T-helper 2 cell treated with Interferon-gamma antibody and Interleukin-4, amounts not matched to agents 5 μg/mL and 100 μg/mL, for 36 hours (primary cell): ENCODE data around the gene VIPR2.
A peak's percentile ranks its signal among the peaks of the same experiment; 100 is the strongest.

Experiments
- DNase-seq: peaks from one replicate; pipeline ENCODE4 v3.0.0; 2021; ENCODE audit warnings: low spot score
- H3K27ac Mint-ChIP-seq: one replicate; pipeline ENCODE4 v1.8.0; 2021; ENCODE audit warnings: mild to moderate bottlenecking, mixed read lengths
- H3K27me3 Mint-ChIP-seq: one replicate; pipeline ENCODE4 v1.8.0; 2021; ENCODE audit warnings: low read depth, mixed read lengths
- H3K36me3 Mint-ChIP-seq: one replicate; pipeline ENCODE4 v1.8.0; 2021; ENCODE audit warnings: low read depth, mixed read lengths
- H3K4me1 Mint-ChIP-seq: one replicate; pipeline ENCODE4 v1.8.0; 2021; ENCODE audit warnings: low read depth, mixed read lengths
- H3K4me3 Mint-ChIP-seq: one replicate; pipeline ENCODE4 v1.8.0; 2022; ENCODE audit warnings: mild to moderate bottlenecking, moderate library complexity, mixed read lengths
- H3K9me3 Mint-ChIP-seq: one replicate; pipeline ENCODE4 v1.8.0; 2021; ENCODE audit warnings: mixed read lengths

The VIPR2 gene

DNA sequence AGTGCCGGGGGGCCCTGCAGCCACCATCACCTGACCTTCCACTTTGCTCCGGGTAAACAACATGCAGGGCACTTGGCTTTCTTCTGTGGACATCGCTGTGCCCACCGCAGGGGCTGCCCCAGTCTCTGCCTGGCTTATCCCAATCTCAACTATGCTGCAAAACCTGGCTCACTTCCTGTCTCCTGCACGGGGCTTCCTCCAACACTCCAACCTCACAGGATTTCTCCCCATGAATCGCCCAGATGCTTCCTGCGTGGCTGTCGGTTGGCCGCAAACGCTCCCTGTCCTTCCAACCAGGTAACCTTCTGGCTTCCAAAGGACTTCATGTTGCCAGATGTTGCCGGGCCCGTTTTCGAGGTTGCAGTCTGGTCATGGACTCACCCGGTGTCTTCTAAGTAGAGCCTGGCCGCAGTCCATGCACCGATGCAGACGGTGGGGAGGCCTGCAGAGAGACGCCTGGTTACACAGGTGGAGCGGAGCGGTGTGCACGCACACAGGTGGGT, 109.0 kb downstream of the VIPR2 start:
- no peak overlapping the region for H3K4me3 Mint-ChIP-seq
- peaks cover 10% of the 10 kb centered on the region for H3K27me3 Mint-ChIP-seq
- peaks cover 5% of the 10 kb centered on the region for H3K4me1 Mint-ChIP-seq
- H3K36me3 Mint-ChIP-seq, result no peaks in the 10 kb centered on the region
- DNase-seq, result no peak
- H3K9me3 Mint-ChIP-seq, result no peaks in the 10 kb centered on the region
- H3K27ac Mint-ChIP-seq, result no peak overlapping the region

DNA sequence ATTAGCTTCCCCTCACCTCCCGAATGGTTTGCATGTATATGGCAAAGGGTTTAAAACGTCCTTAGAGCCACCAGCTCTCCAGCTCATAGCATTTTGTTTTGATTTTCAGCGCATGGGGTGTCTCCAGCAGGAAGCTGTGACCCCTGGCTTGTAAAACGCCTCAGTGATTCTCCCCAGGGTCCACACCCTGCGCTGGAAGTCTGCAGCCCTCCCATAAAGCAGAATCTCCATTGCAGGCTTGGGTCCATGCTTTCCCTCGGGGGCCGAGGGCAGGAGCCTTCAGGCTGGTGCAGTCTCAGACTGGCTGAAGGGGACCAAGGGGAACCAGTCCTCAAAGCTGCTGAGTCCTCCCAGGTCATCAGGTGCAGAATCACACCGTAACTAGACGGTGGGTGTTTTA, 109.7 kb downstream of the VIPR2 start:
- H3K4me1 Mint-ChIP-seq, result peaks cover 5% of the 10 kb centered on the region
- no peak for DNase-seq
- no peak overlapping the region for H3K27ac Mint-ChIP-seq
- no peaks in the 10 kb centered on the region for H3K9me3 Mint-ChIP-seq
- peaks cover 10% of the 10 kb centered on the region for H3K27me3 Mint-ChIP-seq
- H3K4me3 Mint-ChIP-seq, result no peak overlapping the region
- H3K36me3 Mint-ChIP-seq, result no peaks in the 10 kb centered on the region

DNA sequence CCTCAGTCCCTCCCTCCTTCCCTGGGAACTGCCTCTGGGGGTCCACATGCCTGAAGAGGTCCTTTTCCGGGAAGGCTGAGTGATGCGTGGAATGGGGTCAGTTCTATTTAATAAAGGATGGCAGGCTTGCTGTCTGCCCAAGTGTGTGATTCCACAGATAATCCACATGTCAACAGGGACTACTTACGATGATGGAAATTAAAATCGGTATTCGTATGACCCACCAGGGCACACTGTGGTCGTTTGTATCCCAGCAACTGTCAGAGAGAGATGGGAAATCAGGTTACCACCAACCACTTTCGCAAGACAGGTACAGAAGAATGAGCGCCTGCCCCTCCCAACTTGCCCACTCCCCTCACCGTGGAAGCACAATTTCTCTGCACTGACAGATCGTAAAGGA, 110.3 kb downstream of the VIPR2 start:
- Mint-ChIP-seq H3K4me3 (no peak overlapping the region), H3K27me3 (peaks cover 10% of the 10 kb centered on the region), H3K4me1 (peaks cover 5% of the 10 kb centered on the region), H3K9me3 (no peaks in the 10 kb centered on the region), H3K36me3 (no peaks in the 10 kb centered on the region), H3K27ac (no peak overlapping the region)
- DNase-seq, result no peak

DNA sequence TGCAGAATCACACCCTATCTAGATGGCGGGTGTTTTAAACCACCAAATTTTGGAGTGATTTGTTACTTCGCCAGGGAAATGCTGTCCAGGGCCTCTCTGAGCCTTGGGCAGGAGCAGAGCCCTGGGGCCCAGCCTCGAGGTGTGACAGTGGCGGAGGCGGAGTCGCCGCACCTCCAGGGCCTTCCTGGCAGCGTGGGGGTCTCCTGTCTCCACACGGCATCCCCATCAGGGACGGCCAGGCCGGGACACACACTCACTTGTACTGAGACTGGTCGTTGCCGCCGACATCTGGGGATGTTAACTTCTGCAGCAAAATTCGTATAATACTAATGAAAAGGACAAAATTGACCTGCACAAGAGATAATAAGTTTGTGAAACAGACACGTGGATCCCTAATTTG, 110.7 kb downstream of the VIPR2 start:
- H3K9me3 Mint-ChIP-seq, result no peaks in the 10 kb centered on the region
- H3K27ac Mint-ChIP-seq, result no peak overlapping the region
- DNase-seq, result no peak
- H3K4me3 Mint-ChIP-seq, result no peak overlapping the region
- H3K4me1 Mint-ChIP-seq, result peaks cover 5% of the 10 kb centered on the region
- peaks cover 10% of the 10 kb centered on the region for H3K27me3 Mint-ChIP-seq
- no peaks in the 10 kb centered on the region for H3K36me3 Mint-ChIP-seq

DNA sequence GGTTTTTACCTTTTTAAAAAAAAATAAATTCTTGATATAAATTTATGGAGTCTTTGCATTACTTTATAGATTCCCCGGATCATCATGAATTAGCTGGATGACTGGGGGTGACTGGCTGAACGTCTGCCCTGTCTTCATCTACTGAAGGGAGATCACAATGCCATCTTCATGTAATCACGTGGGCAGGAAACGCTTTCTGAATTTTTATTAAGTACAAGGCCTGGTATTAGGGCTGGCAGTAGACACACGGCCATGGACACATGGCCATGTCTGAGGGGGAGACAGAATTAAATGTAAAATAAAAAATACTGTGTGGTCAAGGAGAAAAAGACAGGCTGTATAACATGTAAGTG, 111.2 kb downstream of the VIPR2 start:
- no peak overlapping the region for H3K27ac Mint-ChIP-seq
- H3K4me1 Mint-ChIP-seq, result peaks cover 2% of the 10 kb centered on the region
- H3K4me3 Mint-ChIP-seq, result no peak overlapping the region
- DNase-seq, result no peak
- no peaks in the 10 kb centered on the region for H3K9me3 Mint-ChIP-seq
- no peaks in the 10 kb centered on the region for H3K36me3 Mint-ChIP-seq
- peaks cover 10% of the 10 kb centered on the region for H3K27me3 Mint-ChIP-seq

DNA sequence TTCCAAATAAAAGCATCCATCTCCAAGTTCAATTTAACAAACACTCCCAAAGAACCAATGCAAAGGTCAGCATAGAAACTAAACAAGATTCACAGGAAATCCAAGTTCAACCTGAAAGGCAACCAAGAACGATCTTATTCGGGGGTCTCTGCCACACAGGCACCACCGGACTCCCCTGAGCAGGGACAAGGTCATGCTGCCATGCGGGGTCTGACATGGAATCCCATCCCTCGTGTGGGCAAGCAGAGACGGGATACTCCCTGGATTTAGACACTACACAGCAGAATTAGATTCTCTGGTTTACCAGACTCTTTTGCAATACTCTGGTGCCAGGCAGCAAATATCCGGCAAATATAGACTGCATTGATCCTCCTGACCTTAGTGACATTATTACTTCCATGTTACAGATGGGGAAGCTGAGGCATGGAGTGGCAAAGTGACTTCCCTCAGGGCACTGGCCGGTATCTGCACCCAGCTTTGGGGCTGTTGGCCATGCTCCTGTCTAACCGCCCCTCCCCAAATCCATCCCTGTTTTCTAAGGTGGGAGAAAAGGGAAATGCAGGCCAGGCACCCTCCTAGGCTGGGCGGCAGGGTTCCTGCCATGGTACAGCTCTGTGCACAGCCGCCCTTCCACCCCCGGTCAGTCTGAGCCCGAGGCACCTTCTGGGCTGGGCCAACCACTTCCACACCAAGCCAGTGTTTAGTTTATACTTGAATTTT, 111.8 kb downstream of the VIPR2 start:
- Mint-ChIP-seq H3K27ac (no peak overlapping the region), H3K9me3 (no peaks in the 10 kb centered on the region), H3K36me3 (no peaks in the 10 kb centered on the region), H3K4me1 (no peaks in the 10 kb centered on the region), H3K27me3 (peaks cover 11% of the 10 kb centered on the region), H3K4me3 (no peak overlapping the region)
- DNase-seq, result no peak

DNA sequence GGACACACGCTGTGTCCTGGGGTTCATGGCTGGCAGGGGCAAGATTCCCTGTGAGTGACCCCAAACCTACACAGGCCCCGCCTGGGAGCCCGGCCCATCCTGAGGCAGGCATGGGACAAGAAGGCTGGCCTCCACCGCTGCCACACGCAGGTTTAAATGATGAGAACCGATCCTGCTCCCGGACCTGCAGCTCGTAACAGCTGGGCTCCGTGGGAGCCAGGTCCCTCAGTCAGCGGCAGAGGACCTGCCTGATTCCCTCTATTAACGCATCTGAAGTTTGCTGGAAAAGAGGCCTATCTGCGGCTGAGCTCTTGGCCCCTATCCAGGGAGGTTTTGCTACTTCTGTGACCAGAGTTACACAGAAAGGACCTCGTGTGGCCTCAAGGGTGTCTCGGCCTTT, 112.3 kb downstream of the VIPR2 start:
- Mint-ChIP-seq H3K4me3 (no peak overlapping the region), H3K4me1 (no peaks in the 10 kb centered on the region), H3K9me3 (no peaks in the 10 kb centered on the region), H3K36me3 (no peaks in the 10 kb centered on the region), H3K27me3 (peaks cover 11% of the 10 kb centered on the region), H3K27ac (no peak overlapping the region)
- no peak for DNase-seq

DNA sequence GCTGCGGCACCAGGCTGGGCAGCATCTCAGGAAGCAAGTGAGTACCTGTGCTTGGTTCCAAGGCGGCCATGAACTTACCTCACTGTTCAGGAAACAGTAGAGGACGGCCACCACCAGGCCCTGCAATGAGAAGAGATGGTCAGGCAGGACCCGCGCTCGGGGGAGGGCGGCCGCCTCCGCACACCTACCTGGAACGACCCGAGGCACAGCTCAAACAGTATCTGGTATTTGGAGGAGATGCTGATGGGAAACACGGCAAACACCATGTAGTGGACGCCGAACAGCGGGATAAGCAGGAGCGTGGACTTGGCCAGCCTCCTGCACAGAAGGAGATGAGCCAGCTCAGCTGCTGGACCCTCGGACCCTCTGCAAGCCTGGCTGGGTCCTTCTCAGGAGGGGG, 112.9 kb downstream of the VIPR2 start:
- H3K4me3 Mint-ChIP-seq, result no peak overlapping the region
- no peak for DNase-seq
- no peaks in the 10 kb centered on the region for H3K36me3 Mint-ChIP-seq
- peaks cover 4% of the 10 kb centered on the region for H3K4me1 Mint-ChIP-seq
- no peaks in the 10 kb centered on the region for H3K9me3 Mint-ChIP-seq
- peaks cover 11% of the 10 kb centered on the region for H3K27me3 Mint-ChIP-seq
- H3K27ac Mint-ChIP-seq, result no peak overlapping the region

DNA sequence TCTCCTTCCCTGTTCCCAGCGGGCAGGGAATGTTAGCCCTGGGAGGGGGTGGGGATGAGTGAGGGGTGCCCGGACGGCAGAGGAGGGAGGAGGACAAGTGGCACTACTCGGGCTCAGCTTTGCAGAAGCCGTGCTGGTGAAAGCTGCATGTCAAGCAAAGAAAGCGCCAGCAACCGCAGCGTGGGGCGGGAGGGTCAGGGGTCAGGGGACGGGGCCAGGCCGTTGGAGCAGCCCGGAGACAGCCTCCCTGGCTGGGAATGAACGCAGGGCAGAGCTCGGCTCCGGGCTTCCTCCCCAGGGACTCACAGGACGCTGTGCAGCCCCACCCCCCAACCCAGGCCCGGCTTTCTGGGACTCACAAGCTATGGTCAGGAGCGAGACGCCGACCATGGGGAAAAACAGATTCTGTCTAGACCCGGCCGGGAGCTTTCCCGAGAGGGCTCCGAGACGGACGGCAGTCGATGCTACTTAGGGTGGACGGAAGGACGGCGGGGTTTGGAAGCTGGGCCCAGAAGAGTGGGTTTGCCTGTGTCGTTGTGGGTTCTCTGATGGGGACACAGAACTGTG, 113.4 kb downstream of the VIPR2 start:
- DNase-seq, result no peak
- no peaks in the 10 kb centered on the region for H3K9me3 Mint-ChIP-seq
- H3K27ac Mint-ChIP-seq, result no peak overlapping the region
- H3K36me3 Mint-ChIP-seq, result no peaks in the 10 kb centered on the region
- peaks cover 9% of the 10 kb centered on the region for H3K4me1 Mint-ChIP-seq
- H3K4me3 Mint-ChIP-seq, result peak overlapping the region; percentile 34
- peaks cover 11% of the 10 kb centered on the region for H3K27me3 Mint-ChIP-seq

DNA sequence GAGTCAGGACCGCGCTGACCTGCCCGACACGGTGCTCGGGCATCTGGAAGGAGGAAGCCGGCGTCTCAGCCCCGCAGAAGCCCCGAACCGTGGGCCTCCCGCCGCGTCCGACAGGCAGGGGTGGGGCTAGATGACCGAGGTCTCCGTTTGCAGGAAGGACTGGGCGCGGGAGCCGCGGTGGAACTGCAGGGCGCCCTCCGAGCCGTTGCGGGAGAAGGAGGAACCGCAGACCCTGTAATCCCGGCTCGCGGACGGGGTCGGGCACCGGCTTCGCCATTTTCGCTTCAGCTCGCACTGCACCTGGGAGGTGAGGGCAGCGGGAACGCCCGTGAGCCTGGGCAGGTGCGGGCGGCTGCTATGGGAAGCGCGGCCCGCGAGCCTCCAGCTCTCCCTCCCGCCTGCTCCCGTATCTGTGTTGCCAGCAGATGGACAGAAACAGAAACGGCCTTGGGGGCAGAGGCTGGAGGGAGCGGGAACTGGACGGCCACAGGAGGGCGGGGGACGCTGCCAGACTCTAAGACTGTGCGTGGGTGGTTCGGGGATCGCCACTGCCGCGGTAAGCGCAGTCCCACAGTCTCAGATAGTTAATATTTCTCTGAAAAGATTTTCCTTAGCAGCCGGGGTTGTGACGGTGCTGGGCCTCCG, 114.1 kb downstream of the VIPR2 start:
- Mint-ChIP-seq H3K27ac (no peak overlapping the region), H3K36me3 (no peaks in the 10 kb centered on the region), H3K4me1 (peaks cover 9% of the 10 kb centered on the region), H3K27me3 (peaks cover 11% of the 10 kb centered on the region), H3K4me3 (peak overlapping the region; percentile 59), H3K9me3 (no peaks in the 10 kb centered on the region)
- DNase-seq, result no peak

DNA sequence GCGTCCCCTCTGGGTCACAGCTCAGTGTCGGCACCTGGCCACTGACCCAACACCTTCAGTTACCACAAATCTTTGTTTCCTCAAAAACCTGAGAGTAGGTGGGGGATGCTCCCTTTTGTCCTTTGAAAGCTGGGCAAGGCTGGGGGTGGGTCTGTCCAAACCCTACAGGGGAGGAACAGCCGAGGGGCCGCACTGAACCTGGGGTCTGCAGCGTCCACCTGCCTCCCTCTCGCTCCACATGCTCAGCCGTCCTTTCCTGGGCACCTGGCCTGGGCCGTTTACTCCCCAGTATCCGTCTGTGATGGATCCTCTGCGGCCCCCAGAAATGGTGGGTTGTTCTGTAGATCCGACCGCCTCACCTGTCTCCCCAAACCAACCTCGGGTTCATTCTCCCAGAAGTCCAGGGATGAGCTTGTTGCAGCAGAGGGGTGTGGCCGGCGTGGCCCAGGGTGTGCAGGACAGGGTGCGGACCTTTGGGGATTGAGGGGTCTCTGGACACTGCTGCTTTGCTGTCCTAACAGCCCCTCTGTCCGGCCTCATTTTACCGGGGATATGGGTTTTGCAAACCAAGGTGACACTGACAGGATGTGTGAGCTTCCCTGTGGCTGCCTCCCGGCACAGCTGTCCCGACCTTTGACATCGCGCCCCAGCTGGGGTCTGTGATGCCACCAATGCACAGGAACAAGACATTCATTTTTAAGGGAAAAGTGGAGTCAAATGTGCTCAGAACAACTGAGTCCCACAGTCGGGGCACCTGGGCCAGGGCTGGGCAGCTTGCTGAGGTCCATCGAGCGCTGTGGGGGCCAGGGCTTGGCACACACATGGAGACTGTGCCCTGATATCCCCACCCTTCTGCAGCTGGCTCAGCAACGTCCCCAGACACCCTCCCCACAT, 115.9 kb downstream of the VIPR2 start:
- no peak overlapping the region for H3K27ac Mint-ChIP-seq
- no peak for DNase-seq
- H3K9me3 Mint-ChIP-seq, result no peaks in the 10 kb centered on the region
- no peaks in the 10 kb centered on the region for H3K36me3 Mint-ChIP-seq
- no peak overlapping the region for H3K4me3 Mint-ChIP-seq
- peaks cover 11% of the 10 kb centered on the region for H3K27me3 Mint-ChIP-seq
- peaks cover 9% of the 10 kb centered on the region for H3K4me1 Mint-ChIP-seq

DNA sequence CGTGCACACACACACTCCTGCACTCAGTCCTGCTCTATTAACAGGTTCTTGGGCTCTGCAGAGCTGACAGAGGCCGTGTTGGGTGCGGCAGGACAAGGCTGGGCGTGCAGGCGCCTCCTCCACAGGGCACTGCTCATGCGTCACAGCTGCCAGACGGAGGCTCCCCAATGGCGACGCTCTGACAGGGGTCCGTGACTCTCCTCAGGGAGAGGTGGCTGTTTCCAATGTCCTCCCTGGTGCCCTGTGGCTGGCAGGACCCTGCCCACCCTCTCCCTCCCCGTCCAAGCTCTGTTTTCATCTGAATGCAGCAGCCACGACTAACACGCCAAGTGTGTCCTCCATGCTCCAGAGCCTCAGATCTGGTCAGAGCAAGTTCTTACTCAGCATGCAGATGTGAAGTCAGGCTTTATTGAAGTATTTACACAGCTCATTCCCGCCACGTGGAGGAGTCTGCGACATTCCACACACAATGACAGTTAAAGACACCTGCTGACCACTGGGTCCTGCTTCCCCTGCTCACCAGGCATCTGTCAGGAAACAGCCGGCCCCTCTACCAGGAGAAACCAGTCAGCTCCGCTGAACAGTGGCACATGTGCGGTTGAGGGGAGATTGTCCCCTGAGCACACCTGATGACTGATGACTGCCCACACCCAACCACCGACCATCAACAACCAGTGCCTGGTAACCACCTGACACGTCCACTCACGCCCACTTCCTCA, 116.7 kb downstream of the VIPR2 start:
- Mint-ChIP-seq H3K27ac (no peak overlapping the region), H3K36me3 (no peaks in the 10 kb centered on the region), H3K4me3 (no peak overlapping the region), H3K9me3 (no peaks in the 10 kb centered on the region), H3K27me3 (peaks cover 11% of the 10 kb centered on the region), H3K4me1 (peaks cover 9% of the 10 kb centered on the region)
- DNase-seq, result no peak

DNA sequence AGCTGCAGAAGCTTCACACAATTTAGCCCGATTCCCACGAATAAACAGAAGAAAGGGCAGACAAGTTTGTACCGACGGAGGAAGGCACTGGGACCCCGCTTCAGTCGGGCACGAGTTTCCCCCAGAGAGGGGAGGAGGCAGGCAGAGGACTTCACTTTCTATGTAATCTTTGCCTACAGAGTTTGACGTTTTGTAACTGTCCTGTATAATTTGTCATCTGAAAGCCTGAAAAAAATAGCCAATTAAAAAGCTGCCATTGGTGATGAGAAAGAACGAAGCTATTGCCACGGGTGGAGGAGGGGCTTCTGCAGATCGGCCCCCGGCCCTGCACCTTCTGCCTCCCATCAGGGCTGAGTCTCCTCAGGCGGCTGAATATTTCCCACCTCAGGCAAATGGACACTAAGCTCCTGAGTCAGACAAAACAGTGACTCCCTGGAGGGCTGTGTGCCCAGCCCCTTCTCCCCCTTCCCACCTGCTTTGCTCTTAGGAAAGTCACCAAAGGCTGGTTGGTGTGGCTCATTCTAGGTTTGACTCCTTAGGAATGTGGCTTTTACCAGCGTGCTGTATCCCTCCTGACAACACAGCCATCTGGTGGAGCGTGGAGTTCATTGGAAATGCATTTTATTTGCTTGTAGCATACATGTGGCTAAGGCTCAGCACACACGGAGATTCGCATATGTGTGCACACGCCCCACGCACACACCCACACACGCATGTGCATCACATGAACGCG, 117.4 kb downstream of the VIPR2 start:
- peaks cover 9% of the 10 kb centered on the region for H3K27me3 Mint-ChIP-seq
- H3K27ac Mint-ChIP-seq, result no peak overlapping the region
- H3K9me3 Mint-ChIP-seq, result no peaks in the 10 kb centered on the region
- no peak for DNase-seq
- H3K36me3 Mint-ChIP-seq, result no peaks in the 10 kb centered on the region
- H3K4me3 Mint-ChIP-seq, result no peak overlapping the region
- H3K4me1 Mint-ChIP-seq, result peaks cover 9% of the 10 kb centered on the region
